Stimulated activated CD8-positive, alpha-beta memory T cell treated with anti-CD3 and anti-CD28 coated beads, Interleukin-2, amount 100 ng/mL, for 1 hour (primary cell): ENCODE results near the gene ABCF2.

Experiments
- DNase-seq, 2 donors: peaks; one replicate each; pipeline ENCODE4 v3.0.0-alpha.2; 2020; ENCODE audit warnings: low read depth in 2 of 2

ABCF2 gene

GRCh38 chr7:151195616-151196450 is 31.2 kb downstream of the ABCF2 start:
- DNase-seq, result no peak

GRCh38 chr7:151194188-151194587 is 32.8 kb downstream of the ABCF2 start:
- no peak for DNase-seq

GRCh38 chr7:151193203-151193978 is 33.6 kb downstream of the ABCF2 start:
- no peak for DNase-seq

GRCh38 chr7:151192002-151192539 is 34.9 kb downstream of the ABCF2 start:
- no peak for DNase-seq

- DNase-seq, result no peak
These were observed 35.5 kb downstream of the ABCF2 start for GRCh38 chr7:151191544-151191943.

- no peak for DNase-seq
These were observed 38.0 kb downstream of the ABCF2 start for GRCh38 chr7:151189038-151189437.

GRCh38 chr7:151188252-151188542 is 38.8 kb downstream of the ABCF2 start:
- no peak for DNase-seq

- DNase-seq, result no peak
These were observed 39.4 kb downstream of the ABCF2 start for GRCh38 chr7:151187409-151188251.

- no peak for DNase-seq
These were observed 40.2 kb downstream of the ABCF2 start, which contains the start of gene ASB10 for GRCh38 chr7:151186640-151187408. TSS of gene ASB10 (minus strand) at chr7:151187250. CDS start at chr7:151187130, 120 bp downstream.

- no peak for DNase-seq
These were observed 41.0 kb downstream of the ABCF2 start for GRCh38 chr7:151185762-151186639.

- no peak for DNase-seq
These were observed 46.0 kb downstream of the ABCF2 start for GRCh38 chr7:151181011-151181431.

- DNase-seq, result no peak
These were observed 47.1 kb downstream of the ABCF2 start for GRCh38 chr7:151179946-151180345.

- DNase-seq, result no peak
These were observed 47.6 kb downstream of the ABCF2 start for GRCh38 chr7:151179287-151179860.

- no peak for DNase-seq
These were observed 48.2 kb downstream of the ABCF2 start for GRCh38 chr7:151178831-151179230.

- DNase-seq, result no peak
These were observed 48.8 kb downstream of the ABCF2 start for GRCh38 chr7:151178236-151178635.

- DNase-seq, result no peak
These were observed 49.7 kb downstream of the ABCF2 start for GRCh38 chr7:151177310-151177709.

- DNase-seq, result no peak
These were observed 50.6 kb downstream of the ABCF2 start for GRCh38 chr7:151176401-151176800.

GRCh38 chr7:151175793-151176311 is 51.2 kb downstream of the ABCF2 start:
- DNase-seq, result no peak

- no peak for DNase-seq
These were observed 51.8 kb downstream of the ABCF2 start for GRCh38 chr7:151175047-151175792.
